Measurements from ENCODE around the gene NOL12.

The NOL12 gene

DNA sequence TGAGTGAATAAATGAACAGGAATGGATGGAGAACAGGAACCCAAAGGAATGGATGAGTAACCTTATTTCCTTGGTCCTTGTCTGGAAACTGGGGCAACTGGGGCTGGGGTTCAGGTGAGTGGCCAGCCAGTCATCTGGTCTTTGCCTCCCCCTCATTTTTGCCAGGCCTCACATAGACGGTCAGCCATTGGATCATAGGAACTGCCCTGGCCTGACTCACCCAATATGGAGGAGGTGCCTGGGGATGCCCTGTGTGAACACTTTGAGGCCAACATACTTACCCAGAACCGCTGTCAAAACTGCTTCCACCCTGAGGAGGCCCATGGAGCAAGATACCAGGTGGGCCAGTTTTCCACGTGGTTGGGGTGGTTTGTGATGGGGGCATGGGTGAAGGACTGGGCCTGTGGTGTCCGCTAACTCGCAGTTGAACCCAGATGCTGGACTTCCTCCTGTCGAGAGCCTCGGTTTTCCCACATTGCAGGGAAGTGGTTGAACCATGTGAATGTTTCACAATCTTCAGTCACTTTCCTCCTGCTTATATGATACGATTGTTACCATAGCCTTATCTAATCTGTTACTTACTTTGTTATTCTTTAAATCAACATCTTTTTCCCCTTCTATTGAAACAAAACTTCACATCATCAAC, 15.1 kb downstream of the NOL12 start:
- Histone ChIP-seq H3K27me3 (peaks cover 11% of the 10 kb centered on the region), H3K27ac (peak overlapping the region; percentile 84), H3K36me3 (peaks cover 6% of the 10 kb centered on the region), H3K9me3 (no peaks in the 10 kb centered on the region), H3K4me1 (ENCODE audit: control insufficient read depth in 1 of 2, insufficient read depth in 1 of 2, low read depth in 1 of 2, low read length in 1 of 2) (peaks cover 28 to 29% of the 10 kb centered on the region in 2 experiments), H3K4me3 (ENCODE audit: low read depth in 1 of 2, low read length in 1 of 2) (peak overlapping the region; percentile 37 to 40)
- TF ChIP-seq, protein P1, sequence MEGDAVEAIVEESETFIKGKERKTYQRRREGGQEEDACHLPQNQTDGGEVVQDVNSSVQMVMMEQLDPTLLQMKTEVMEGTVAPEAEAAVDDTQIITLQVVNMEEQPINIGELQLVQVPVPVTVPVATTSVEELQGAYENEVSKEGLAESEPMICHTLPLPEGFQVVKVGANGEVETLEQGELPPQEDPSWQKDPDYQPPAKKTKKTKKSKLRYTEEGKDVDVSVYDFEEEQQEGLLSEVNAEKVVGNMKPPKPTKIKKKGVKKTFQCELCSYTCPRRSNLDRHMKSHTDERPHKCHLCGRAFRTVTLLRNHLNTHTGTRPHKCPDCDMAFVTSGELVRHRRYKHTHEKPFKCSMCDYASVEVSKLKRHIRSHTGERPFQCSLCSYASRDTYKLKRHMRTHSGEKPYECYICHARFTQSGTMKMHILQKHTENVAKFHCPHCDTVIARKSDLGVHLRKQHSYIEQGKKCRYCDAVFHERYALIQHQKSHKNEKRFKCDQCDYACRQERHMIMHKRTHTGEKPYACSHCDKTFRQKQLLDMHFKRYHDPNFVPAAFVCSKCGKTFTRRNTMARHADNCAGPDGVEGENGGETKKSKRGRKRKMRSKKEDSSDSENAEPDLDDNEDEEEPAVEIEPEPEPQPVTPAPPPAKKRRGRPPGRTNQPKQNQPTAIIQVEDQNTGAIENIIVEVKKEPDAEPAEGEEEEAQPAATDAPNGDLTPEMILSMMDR (IDR thresholded peaks at IDR 0.05) = no peak

DNA sequence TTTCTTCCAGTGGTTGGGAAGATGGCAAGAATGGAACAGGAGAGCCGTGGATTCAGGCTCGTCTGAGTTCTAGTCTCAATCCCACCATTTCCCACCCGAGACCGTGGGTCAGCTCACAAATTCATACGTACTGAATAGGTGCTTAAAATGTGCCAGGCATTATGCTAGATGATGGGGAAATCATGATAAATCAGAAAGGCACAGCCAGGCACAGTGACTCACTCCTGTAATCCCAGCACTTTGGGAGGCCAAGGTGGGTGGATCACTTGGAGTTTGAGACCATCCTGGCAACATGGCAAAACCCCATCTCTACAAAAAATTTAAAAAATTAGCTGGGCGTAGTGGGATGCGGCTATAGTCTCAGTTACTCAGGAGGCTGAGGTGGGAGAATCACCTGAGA, 17.8 kb downstream of the NOL12 start:
- TF ChIP-seq, protein P1 (IDR thresholded peaks at IDR 0.05) = no peak
- Histone ChIP-seq H3K27me3 (no peaks in the 10 kb centered on the region), H3K4me1 (ENCODE audit: control insufficient read depth in 1 of 2, insufficient read depth in 1 of 2, low read depth in 1 of 2, low read length in 1 of 2) (peaks cover 27 to 29% of the 10 kb centered on the region in 2 experiments), H3K4me3 (ENCODE audit: low read depth in 1 of 2, low read length in 1 of 2) (no peak overlapping the region), H3K36me3 (peaks cover 6% of the 10 kb centered on the region), H3K27ac (no peak overlapping the region), H3K9me3 (no peaks in the 10 kb centered on the region)

DNA sequence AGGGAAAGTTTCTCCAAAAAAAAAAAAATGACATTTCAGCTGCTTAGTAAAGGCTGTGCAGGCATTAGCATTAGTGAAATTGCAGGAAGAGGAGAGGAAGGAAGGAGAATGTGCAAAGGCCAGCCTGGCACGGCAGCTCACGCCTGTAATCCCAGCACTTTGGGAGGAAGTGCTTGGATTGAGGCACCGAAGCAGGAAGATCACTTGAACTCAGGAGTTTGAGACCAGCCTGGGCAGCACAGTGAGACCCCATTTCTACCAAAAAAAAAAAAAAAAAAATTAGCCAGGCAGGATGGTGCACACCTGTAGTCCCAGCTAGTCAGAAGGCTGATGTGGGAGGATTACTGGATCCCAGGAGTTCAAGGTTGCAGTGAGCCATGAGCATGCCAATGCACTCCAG, 18.5 kb downstream of the NOL12 start:
- TF ChIP-seq, protein P1 (IDR thresholded peaks at IDR 0.05) = no peak

DNA sequence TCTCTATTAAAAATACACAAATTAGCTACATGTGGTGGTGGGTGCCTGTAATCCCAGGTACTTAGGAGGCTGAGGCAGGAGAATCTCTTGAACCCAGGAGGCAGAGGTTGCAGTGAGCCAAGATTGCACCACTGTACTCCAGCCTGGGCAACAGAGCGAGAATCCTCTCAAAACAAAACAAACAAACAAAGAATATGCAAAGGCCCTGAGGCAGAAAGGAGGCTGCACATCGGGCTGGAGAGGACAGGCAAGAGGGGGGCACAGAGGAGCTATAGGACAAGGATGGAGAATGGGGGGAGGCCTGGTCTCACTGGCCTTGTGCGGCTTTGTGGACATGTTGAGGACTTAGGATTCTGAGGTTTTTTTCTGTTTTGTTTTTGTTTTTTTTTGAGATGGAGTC, 19.1 kb downstream of the NOL12 start:
- Histone ChIP-seq H3K36me3 (peaks cover 6% of the 10 kb centered on the region), H3K27ac (no peak overlapping the region), H3K4me1 (ENCODE audit: control insufficient read depth in 1 of 2, insufficient read depth in 1 of 2, low read depth in 1 of 2, low read length in 1 of 2) (peaks cover 29 to 30% of the 10 kb centered on the region in 2 experiments), H3K27me3 (no peaks in the 10 kb centered on the region), H3K4me3 (ENCODE audit: low read depth in 1 of 2, low read length in 1 of 2) (no peak overlapping the region), H3K9me3 (no peaks in the 10 kb centered on the region)
- TF ChIP-seq, protein P1 (IDR thresholded peaks at IDR 0.05) = no peak

More for the DNA sequence above, 18.5 kb downstream of the NOL12 start:
- no peaks in the 10 kb centered on the region for H3K27me3 ChIP-seq
- peaks cover 6% of the 10 kb centered on the region for H3K36me3 ChIP-seq
- H3K4me1 ChIP-seq (ENCODE audit: control insufficient read depth in 1 of 2, insufficient read depth in 1 of 2, low read depth in 1 of 2, low read length in 1 of 2) = peaks cover 29 to 30% of the 10 kb centered on the region in 2 experiments
- no peaks in the 10 kb centered on the region for H3K9me3 ChIP-seq
- no peak overlapping the region for H3K27ac ChIP-seq
- no peak overlapping the region for H3K4me3 ChIP-seq (ENCODE audit: low read depth in 1 of 2, low read length in 1 of 2)

DNA sequence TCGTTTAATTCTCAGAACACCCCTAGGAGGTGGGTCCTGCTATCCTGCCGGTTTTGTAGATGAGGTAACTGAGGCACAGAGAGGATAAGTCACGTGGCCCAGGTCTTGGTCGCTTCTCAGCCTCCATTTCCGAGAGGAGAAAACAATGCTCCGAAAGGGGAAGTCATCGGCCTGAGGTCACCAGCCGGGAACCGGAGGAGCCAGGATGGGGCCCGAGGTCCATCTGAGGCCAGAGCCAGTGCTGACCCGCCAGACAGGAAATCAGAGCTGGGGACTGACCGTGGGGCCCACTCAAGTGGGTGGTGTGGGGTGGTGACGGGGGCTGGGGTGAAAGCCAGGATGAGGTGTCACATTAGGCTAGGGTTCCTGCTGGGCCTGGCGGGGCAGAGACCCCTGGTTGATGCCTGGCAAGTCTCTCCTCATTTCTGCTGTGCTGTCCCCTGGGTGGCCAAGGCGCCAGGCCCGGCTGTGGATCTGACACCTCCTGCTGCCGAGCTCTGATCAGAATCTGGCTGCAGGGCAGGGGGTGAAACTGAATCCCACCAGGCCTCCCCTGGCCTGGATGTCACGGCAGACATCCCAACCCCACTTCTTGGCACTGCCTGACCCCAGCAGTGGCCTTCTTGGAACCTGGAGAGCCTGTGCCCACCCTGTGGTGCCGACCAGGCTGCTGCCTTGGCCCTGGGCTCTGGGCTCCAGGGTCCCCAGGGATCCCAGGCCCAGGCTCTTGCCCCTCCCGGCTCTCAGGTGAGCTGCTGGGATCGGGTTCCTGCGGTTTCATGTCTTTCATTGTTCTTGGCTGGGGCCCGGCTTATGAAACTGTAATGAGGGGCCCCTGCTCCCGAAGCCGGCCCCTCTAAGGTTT, 22.7 kb downstream of the NOL12 start:
- H3K4me1 ChIP-seq (ENCODE audit: control insufficient read depth in 1 of 2, insufficient read depth in 1 of 2, low read depth in 1 of 2, low read length in 1 of 2) = peaks cover 10 to 16% of the 10 kb centered on the region in 2 experiments
- H3K36me3 ChIP-seq = peaks cover 5% of the 10 kb centered on the region
- peak overlapping the region; percentile 56 for H3K27ac ChIP-seq
- TF ChIP-seq, protein P1 (IDR thresholded peaks at IDR 0.05) = no peak
- no peaks in the 10 kb centered on the region for H3K27me3 ChIP-seq
- H3K9me3 ChIP-seq = no peaks in the 10 kb centered on the region
- H3K4me3 ChIP-seq (ENCODE audit: low read depth in 1 of 2, low read length in 1 of 2) = peak overlapping the region in 1 of 2 experiments; percentile 23
